Duodenal mucosa (tissue), 2 donors: ENCODE measurements around the gene GDF7.

Experiments used
- H3K27ac ChIP-seq: one replicate; pipeline ENCODE4 v1.7.0; 2013; ENCODE audit warnings: low read depth, low read length
- H3K27me3 ChIP-seq, 2 donors: one replicate each; pipeline ENCODE4 v1.7.0; 2013; ENCODE audit warnings: low read length in 2 of 2, control low read depth in 1 of 2; ENCODE audit not compliant: insufficient read depth in 2 of 2, control insufficient read depth in 1 of 2
- H3K36me3 ChIP-seq, 2 donors: one replicate each; pipeline ENCODE4 v1.7.0; 2013; ENCODE audit warnings: low read length in 2 of 2, control low read depth in 1 of 2; ENCODE audit not compliant: insufficient read depth in 2 of 2, control insufficient read depth in 1 of 2
- H3K4me1 ChIP-seq, 2 donors: one replicate each; pipeline ENCODE4 v1.7.0; 2013; ENCODE audit warnings: low read length in 2 of 2, control low read depth in 1 of 2; ENCODE audit not compliant: insufficient read depth in 2 of 2, control insufficient read depth in 1 of 2
- H3K4me3 ChIP-seq, 2 donors: one replicate each; pipeline ENCODE4 v1.7.0; 2013; ENCODE audit warnings: low read length in 2 of 2, low read depth in 1 of 2
- H3K9ac ChIP-seq, 2 donors: one replicate each; pipeline ENCODE4 v1.7.0; 2013; ENCODE audit warnings: low read length in 2 of 2, low read depth in 1 of 2
- H3K9me3 ChIP-seq, 2 donors: one replicate each; pipeline ENCODE4 v1.7.0; 2013; ENCODE audit warnings: low read length in 2 of 2, control low read depth in 1 of 2; ENCODE audit not compliant: control insufficient read depth in 1 of 2

Gene GDF7

GRCh38 chr2:20660506-20661420, 6.2 kb upstream of the GDF7 start:
- H3K27ac ChIP-seq, result no peak overlapping the region
- H3K4me3 ChIP-seq, result no peak overlapping the region
- no peak overlapping the region for H3K9ac ChIP-seq
- peaks cover 48 to 51% of the 10 kb centered on the region in 2 donors for H3K27me3 ChIP-seq
- no peaks in the 10 kb centered on the region for H3K36me3 ChIP-seq
- peaks cover 4 to 13% of the 10 kb centered on the region in 2 donors for H3K4me1 ChIP-seq
- no peaks in the 10 kb centered on the region for H3K9me3 ChIP-seq

GRCh38 chr2:20661421-20662307, 5.3 kb upstream of the GDF7 start:
- peaks cover 13% of the 10 kb centered on the region in 2 donors for H3K4me1 ChIP-seq
- no peaks in the 10 kb centered on the region for H3K9me3 ChIP-seq
- no peak overlapping the region for H3K9ac ChIP-seq
- peaks cover 57 to 60% of the 10 kb centered on the region in 2 donors for H3K27me3 ChIP-seq
- no peak overlapping the region for H3K4me3 ChIP-seq
- no peak overlapping the region for H3K27ac ChIP-seq
- no peaks in the 10 kb centered on the region for H3K36me3 ChIP-seq

DNA sequence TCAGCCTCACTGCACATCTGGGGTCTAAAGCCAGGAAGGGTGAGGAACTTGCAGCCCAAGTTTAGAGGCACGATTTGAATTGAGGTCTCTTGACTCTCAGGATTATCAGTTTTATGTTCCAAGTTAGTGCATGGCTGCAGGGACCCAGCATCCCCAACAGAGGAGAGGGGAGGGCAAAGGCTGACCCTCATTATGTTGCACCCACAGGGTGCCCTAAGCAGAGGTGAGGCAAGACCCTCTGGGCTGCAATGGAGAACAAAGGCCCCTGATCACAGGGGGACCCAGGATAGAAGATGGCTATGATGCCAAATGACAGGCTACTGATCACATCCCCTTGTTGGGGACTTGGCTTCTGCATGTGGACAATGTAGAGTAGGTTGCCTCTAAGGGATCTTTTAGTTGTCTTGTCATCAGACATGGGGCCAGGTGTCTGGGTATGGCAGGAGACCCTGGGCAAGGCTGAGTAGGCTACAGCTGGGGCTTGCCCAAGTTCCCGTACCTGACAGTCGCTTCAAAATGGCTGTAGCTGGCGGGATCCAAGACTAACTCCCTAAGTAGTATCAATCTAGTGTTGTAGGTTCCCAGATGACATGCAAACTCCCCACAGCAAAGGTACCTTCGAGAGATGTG, 4.5 kb upstream of the GDF7 start:
- H3K27me3 ChIP-seq, result peaks cover 58 to 62% of the 10 kb centered on the region in 2 donors
- no peak overlapping the region for H3K27ac ChIP-seq
- no peaks in the 10 kb centered on the region for H3K36me3 ChIP-seq
- H3K9me3 ChIP-seq, result no peaks in the 10 kb centered on the region
- H3K4me1 ChIP-seq, result peaks cover 13 to 15% of the 10 kb centered on the region in 2 donors
- H3K4me3 ChIP-seq, result no peak overlapping the region
- H3K9ac ChIP-seq, result no peak overlapping the region

DNA sequence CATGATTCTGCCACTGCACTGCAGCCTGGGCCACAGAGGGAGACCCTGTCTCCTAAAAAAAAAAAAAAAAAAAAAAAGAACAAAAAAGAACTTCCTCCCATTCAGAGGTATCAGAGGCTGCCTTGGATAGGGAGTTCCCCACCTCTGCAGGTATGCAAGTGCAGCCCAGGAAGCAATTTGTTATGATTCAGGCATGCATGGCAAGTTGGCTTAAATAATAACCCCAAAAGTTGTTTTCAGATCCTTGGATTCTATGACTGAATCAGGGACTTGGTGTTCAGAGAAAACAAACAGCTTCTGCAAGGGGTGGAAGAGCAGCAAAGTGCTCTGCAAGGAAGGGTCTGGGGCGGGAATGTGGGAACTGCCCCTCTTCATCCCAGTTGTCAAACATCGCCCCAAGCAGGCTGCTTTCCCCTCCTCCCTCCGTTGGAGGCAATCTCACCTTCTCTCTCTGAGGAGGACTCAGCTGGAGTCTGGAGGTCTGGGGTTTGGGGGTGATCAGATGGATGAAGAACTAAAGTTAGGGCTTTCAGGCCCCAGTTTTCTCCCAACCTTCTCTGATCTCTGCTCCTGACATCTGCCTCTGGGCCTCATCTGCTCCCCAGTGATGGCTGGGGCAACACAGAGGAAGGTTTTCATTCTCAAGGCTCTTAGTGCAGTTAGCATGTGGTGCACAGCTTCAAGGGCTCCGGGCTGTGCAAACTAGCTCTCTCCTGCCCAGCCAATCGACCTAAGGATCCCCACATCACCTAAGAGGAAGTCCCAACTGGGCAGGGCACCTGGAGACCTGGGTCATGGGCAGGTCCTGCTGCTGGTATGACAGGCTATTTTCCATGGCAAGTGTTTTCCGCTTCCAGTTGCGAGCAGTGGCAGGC, 3.5 kb upstream of the GDF7 start:
- Histone ChIP-seq H3K27me3 (peaks cover 67 to 71% of the 10 kb centered on the region in 2 donors), H3K4me3 (no peak overlapping the region), H3K36me3 (no peaks in the 10 kb centered on the region), H3K9ac (no peak overlapping the region), H3K4me1 (peaks cover 13 to 19% of the 10 kb centered on the region in 2 donors), H3K27ac (no peak overlapping the region), H3K9me3 (no peaks in the 10 kb centered on the region)

DNA sequence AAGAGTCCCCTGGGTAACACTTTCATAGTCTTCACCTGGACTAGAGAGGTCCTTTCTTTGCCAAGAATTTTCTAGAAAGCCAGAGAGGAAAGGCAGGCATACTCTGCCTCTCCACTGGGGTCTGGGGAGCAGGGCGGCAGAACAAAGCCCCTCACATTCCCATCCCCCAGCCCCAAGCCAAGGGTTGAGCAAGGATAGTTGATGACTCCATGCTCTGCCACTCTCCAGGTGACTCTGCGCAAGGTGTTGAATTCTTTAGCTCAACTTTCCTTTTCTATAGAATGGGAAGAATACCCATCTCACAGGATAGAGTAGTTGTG, 2.9 kb upstream of the GDF7 start:
- no peak overlapping the region for H3K4me3 ChIP-seq
- no peaks in the 10 kb centered on the region for H3K9me3 ChIP-seq
- H3K27ac ChIP-seq, result no peak overlapping the region
- no peaks in the 10 kb centered on the region for H3K36me3 ChIP-seq
- H3K27me3 ChIP-seq, result peaks cover 73 to 77% of the 10 kb centered on the region in 2 donors
- peaks cover 13 to 19% of the 10 kb centered on the region in 2 donors for H3K4me1 ChIP-seq
- H3K9ac ChIP-seq, result no peak overlapping the region

- peaks cover 79 to 81% of the 10 kb centered on the region in 2 donors for H3K27me3 ChIP-seq
- H3K9me3 ChIP-seq, result no peaks in the 10 kb centered on the region
- H3K36me3 ChIP-seq, result no peaks in the 10 kb centered on the region
- H3K27ac ChIP-seq, result no peak overlapping the region
- peaks cover 13 to 23% of the 10 kb centered on the region in 2 donors for H3K4me1 ChIP-seq
- H3K9ac ChIP-seq, result no peak overlapping the region
- no peak overlapping the region for H3K4me3 ChIP-seq
Measured at GRCh38 chr2:20664431-20665242, 2.3 kb upstream of the GDF7 start.

DNA sequence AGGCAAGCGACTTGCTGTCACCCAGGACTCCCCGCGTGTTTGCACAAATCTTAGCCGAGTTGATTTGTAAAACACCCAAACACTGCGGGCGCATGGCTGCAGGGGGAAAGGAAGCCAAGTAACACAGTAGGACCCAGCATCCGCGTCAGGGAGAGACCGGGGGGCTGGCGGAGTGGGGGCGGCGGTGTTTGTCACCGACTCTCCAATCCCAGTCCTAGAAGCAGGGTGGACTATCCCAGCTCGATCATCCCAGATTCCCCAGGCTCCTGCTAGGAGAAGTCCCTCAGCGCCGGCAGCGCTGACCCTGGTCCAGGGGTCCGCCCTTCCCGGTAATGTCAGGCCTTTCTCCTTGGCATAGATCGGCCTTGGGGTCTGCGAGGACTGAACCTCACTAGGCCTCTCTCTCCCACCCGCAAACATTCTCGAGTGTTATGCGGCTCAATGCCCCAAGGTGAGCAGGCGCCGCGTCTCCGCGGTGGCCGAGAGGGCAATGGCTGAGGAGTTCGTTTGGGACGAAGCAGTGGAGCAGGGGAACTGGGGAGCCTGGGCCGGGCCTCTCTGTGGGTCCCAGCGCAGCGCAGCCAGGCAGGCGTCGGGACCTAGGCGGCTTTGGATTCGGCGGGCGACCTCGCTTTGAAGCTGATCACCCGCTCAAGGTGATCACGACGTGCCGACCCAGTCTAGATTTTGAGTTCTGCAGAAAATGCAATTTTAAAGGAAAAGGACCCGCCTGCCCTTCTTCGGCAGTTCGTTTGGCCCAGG, 1.5 kb upstream of the GDF7 start:
- Histone ChIP-seq H3K27me3 (peaks cover 81 to 84% of the 10 kb centered on the region in 2 donors), H3K9ac (no peak overlapping the region), H3K27ac (peak overlapping the region; percentile 10), H3K4me1 (peaks cover 13 to 24% of the 10 kb centered on the region in 2 donors), H3K36me3 (no peaks in the 10 kb centered on the region), H3K4me3 (peak overlapping the region; percentile 29 to 58), H3K9me3 (no peaks in the 10 kb centered on the region)

DNA sequence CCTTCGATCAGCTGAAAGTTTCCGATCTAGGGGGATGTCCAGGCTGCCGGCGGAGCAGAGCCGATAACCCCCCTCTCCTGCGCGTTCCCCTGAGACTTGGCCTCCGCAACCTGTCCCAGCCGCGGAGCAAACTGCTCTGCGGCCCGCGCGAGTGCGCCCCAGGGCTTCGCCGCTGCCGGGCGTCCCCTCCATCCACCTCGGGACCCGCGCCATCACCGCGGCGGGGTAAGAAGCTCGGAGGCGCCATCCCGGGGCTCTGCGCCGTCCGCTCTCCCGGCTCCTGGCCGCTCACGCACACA, 990 bp upstream of the GDF7 start:
- Histone ChIP-seq H3K4me3 (peak overlapping the region; percentile 29 to 58), H3K27me3 (peaks cover 82 to 85% of the 10 kb centered on the region in 2 donors), H3K4me1 (peaks cover 12 to 24% of the 10 kb centered on the region in 2 donors), H3K9ac (peak overlapping the region in 1 of 2 donors; percentile 6), H3K36me3 (no peaks in the 10 kb centered on the region), H3K9me3 (no peaks in the 10 kb centered on the region), H3K27ac (peak overlapping the region; percentile 10)
